Pons (tissue), 1 donor: ENCODE results near the gene EMSY.
"Not testable (repeated sequence)": the region's sequence is repeated elsewhere in the genome, so short reads cannot be mapped to it uniquely, and the experiment has no call there.

Experiments used
- DNase-seq: peaks from one replicate; pipeline ENCODE4 v3.0.0-alpha.2; 2016; ENCODE audit warnings: low spot score

The EMSY gene

DNA sequence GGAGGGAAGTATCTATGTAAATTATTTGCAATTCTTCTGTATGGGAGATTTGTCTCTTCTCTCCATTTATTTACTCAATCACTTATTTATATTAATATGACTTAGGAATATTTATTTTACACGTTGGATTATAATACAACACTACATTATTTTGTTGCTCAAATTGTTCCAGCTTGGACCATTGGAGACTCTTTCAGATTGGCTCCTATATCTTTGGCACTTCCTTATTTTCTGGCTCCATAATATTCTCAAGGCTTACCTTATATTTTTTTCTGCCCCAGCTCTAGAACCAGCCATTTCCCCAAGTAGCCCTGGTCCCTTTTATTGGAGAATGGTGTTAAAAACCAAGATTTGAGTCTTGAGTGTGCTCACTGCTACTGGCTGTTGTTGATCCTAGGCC, 123.8 kb downstream of the EMSY start:
- DNase-seq = no peak

DNA sequence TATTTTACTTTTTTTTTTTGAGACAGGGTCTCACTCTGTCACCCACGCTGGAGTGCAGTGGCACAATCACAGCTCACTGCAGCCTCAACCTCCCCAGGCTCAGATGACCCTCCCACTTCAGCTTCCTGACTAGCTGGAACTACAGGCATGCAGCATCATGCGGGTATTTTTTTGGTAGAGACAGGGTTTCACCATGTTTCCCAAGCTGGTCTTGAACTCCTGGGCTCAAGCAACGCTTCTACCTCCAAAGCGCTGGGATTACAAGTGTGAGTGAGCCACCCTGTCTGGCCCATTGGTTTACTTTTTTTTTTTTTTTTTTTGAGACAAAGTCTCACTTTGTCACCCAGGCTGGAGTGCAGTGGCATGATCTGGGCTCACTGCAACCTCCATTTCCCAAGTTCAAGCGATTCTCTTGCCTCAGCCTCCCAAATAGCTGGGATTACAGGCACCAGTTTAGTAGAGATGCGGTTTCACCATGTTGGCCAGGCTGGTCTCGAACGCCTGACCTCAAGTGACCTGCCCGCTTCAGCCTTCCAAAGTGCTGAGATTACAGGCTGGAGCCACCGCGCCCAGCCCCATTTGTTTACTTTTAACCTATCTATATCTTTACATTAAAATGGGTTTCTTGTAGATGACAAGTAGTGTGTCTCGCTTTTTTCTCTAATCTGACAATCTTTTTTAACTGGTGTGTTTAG, 127.5 kb downstream of the EMSY start:
- not testable (repeated sequence) for DNase-seq

DNA sequence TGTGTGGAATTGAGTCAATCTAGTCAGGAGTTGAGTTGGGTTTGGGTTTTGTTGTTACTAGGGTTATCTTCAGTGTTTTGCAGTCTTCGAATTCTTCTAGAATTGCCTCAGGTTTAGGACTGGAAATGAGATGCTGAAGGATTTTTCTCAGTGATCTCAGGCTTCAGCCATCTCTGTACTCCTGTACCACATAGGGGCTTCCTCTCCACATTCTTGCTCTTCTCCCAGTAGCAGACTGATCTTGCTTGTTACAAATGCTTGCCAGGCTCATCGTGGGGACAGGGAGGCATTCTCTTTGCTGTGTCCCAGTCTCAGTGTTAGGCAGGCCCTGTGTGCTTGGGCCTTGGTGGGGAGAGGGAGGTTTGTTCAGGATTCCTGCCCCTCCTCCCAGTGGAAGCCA, 129.6 kb downstream of the EMSY start:
- no peak for DNase-seq

- DNase-seq = no peak
These were observed 130.1 kb downstream of the EMSY start for GRCh38 chr11:76574879-76575278.

- no peak for DNase-seq
These were observed 132.6 kb downstream of the EMSY start for GRCh38 chr11:76577226-76577920.

DNA sequence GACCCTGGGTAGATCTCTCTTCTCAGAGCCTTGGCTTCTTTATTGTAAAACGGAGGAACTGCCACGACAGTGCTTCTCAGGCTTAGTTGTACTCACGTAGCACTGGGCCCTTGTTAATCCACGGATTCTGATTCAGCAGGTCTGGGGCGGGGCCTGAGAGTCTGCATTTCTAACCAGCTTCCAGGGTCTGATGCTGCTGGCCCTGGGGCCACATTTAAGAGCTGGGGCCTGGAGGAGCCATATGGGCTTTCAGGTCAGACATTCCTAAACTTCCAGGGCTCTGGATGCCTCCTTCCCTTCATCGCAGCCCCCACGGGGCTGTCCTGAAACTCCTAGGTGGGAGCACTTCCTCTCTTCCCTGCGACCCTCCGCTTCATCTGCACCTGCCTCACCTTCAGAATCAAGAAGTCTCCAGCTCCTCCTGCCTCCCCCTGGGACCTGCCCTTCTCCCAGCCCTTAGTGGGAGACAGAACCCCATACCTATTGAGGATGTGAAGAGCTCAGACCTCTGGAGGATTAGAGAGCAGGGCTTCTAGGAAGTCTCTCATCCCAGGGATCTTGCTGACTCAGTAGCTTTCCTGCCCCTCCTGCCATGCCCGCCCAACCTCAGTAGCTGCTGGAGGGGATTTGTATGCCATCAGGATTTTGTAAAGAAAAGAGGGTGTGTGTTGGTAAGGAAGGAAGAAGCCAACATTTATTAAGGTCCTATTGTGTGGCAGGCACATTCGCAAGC, 133.3 kb downstream of the EMSY start:
- no peak for DNase-seq

GRCh38 chr11:76578654-76579055, 133.8 kb downstream of the EMSY start:
- no peak for DNase-seq

- no peak for DNase-seq
These were observed 134.4 kb downstream of the EMSY start for GRCh38 chr11:76579056-76579751.

DNA sequence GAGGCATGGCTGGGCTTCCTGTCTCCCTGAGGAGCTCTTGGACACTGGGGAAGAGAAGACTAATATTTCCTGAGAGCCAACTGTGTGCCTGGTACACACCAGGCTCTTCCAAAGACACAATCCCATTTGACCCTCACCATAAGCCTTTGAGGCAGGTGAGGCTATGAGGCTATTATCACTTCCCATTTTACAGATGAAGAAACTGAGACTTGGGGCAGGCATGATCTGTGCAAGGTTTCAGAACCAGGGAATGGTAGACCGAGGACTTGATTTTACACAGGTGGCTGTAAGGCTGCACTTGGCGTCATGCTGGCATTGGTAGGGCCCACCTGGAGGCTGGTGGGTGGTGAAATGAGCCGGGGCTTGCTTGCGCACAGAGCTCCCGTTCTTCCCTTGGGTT, 134.9 kb downstream of the EMSY start:
- no peak for DNase-seq

DNA sequence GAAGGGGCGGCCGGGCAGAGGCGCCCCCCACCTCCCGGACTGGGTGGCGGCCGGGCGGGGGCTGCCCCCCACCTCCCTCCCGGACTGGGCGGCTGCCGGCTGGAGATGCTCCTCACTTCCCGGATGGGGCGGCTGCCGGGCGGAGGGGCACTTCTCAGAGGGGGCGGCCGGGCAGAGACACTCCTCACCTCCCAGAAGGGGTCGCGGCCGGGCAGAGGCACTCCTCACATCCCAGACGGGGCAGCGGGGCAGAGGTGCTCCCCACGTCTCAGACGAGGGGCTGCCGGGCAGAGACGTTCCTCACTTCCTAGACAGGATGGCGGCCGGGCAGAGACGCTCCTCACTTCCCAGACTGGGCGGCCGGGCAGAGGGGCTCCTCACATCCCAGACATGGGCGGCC, 137.7 kb downstream of the EMSY start:
- not testable (repeated sequence) for DNase-seq

GRCh38 chr11:76587820-76588454, 143.1 kb downstream of the EMSY start:
- DNase-seq = no peak

DNA sequence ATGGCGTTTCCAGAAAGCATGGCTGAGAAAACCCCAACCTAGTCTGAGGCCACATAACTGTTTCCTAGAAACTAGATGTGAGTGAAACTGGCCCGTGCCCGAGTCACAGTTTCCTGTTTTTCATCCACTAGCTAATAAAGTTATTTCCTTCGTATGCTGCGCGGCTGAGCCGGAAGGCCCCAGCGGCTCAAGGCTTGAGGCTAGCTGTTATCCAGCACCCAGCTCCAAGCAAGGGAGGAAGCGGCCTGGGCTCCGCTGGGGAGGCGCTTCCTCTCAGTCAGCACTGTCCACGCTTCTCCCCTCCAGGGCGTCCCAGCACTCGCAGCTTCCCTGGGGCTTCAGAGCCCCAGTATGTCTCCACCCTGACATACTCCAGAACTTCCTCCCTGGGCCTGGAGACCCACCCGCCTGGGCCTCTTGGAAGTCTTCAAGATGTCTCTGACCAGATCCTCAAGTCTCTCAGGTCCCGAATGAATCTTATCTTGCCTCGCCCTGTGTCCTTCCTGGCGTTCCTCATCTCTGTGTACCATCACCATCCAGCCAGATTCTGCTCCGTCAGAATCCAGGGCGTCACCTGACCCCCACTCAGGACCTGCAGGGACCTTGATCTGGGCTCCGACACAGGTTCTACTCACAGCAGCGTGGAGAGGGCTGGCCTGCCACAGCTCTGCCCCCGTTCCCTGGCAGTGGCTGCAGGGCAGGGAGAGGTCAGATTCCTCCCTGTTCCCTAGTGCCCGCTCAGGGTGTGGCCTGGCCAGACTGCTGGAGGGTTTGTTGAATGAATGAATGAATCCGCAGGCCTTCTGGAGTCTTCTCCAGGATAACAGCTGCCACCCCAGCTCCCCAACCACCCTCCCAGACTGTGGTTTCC, 143.9 kb downstream of the EMSY start:
- DNase-seq = peak; percentile 22

DNA sequence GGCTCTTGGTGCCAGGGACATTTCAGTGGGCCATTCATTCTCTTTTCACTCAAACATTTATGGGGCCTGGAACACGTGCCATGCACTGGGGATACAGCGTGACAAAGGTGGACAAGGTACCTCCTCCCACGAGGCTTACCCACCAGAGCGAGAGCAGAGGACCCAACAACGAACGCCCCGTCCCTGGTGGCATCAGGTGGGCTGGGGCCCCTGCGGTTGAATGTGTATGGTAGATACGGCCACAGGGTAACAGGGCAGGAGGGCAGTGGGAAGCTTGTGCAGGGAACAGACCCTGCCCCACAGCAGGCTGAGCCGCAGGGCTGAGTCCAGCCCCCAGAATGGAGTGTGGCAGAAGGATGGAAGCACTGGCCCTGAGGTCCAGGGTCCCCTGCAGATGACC, 144.7 kb downstream of the EMSY start:
- no peak for DNase-seq

DNA sequence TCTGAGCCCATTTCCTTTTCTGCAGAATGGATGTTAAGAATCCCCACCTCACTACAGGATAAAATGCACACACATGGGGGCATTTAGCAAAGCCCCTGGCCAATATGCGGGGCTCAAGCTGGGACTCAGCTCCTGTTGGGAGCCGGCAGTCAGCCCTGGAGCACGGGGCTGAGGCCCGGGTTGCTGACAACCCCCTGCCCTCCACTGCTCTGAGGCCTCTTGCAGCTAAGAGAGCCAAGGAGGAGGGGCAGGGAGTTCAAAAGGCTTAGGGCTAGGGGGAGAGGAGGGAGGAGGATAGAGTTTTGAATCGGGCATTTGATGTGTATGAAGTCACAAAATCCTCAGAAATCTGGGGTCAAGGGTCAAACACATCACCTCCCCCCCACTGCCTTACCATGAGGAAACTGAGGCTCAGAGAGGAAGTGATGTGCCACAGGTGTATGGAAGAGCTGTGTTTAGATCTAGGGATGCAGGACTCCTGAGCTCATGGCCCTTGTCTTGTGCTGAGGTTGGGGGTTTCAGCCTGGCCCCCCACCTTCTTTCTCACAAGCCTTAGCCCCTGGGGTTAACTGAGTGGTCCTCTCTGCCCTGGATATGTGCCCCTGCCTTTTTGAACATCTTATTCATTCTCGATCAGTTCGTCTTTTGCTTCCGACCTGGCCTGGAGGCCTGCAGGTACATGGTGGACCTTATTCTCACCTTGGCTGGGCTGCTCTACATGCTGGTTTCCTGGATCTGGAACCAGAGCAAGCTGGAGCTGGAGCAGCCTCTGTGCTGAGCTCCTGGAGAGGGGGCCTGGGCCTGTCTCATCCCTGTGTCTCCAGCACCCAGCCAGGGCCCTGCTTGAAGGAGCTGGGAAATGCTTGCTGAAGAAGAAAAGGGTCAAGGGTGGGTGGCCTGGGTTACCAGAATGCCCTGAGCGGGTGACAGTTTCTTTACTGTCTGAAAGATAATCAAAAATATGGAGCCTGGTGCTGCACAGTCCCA, 145.4 kb downstream of the EMSY start:
- no peak for DNase-seq

- no peak for DNase-seq
These were observed 146.6 kb downstream of the EMSY start for GRCh38 chr11:76591416-76591815.

DNA sequence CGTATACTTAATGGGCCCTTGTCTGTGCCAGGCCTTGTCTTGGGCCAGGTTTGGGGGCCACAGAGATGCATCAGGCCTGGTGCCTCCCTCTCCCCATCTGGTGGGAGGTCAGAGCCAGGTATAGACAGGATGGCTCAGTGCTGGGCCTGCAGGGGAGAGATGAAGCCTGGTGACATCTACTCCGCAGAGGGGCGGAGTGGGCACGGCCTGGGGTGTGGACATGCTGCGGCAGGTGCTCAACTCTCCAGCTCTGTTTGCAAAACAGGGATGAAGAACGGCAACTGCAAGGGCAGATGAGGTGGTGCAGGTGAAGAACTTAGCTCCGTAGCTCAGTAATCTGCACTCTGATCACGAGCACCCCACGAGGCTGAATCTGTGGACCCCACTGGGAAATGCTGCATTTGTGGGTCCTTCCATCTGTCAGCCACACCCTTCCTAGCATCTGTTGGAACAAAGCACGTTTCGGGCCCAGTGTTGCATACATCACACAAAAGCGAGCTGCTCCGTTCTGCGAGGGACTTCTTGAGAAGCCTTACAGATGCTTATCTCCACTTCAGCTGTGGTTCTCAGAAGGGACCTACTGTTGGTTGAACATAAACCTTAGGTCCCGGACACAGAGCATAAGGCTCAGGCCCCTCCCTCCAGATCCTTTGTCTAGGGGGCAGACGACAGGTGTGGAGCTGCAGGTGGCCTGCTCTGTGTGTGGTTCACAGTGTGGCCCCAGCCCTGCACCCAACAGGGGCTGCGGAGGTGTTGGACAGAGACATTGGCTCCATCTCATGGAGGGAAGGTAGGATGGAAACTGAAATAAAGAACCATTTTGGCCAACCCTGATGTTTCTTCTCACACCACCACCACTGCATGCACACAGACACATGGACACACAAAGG, 147.5 kb downstream of the EMSY start:
- DNase-seq = no peak

- no peak for DNase-seq
These were observed 148.1 kb downstream of the EMSY start for GRCh38 chr11:76592961-76593360.

GRCh38 chr11:76595091-76595490, 150.3 kb downstream of the EMSY start:
- not testable (repeated sequence) for DNase-seq

- DNase-seq = no peak
These were observed 151.8 kb downstream of the EMSY start for GRCh38 chr11:76596652-76597051.
